Activated CD4-positive, alpha-beta T cell treated with anti-CD3 and anti-CD28 coated beads, Interleukin-2, amount 10 ng/mL, durations not matched to agents 7 days and 5 days (primary cell): Measurements from ENCODE around the gene MACO1. TPM values are rescaled to one million over a fixed set of nuclear protein-coding genes. Genes with fewer than 3 reads are reported as not detected.

ENCODE experiments used
- CTCF ChIA-PET: fragments of 350-600 bp; sonication (Branson Sonifier 250); formaldehyde crosslinking; loops from one replicate; lab custom pipeline; 2021; ENCODE audit warnings: antibody characterized with exemption; lab: Charles Lee
- POLR2A ChIA-PET: fragments of 350-600 bp; sonication (Branson Sonifier 250); formaldehyde crosslinking; loops from one replicate; lab custom pipeline; 2021; ENCODE audit warnings: antibody characterized with exemption; lab: Charles Lee
- DNase-seq: peaks from one replicate; pipeline ENCODE4 v3.0.0-alpha.2; 2020
- H3K27ac Mint-ChIP-seq: one replicate; pipeline ENCODE4 v1.8.0; 2021; ENCODE audit warnings: mild to moderate bottlenecking, moderate library complexity, mixed read lengths
- H3K27me3 Mint-ChIP-seq: one replicate; pipeline ENCODE4 v1.8.0; 2021; ENCODE audit warnings: mixed read lengths
- H3K36me3 Mint-ChIP-seq: one replicate; pipeline ENCODE4 v1.8.0; 2021; ENCODE audit warnings: low read depth, mixed read lengths
- H3K4me1 Mint-ChIP-seq: one replicate; pipeline ENCODE4 v1.8.0; 2021; ENCODE audit warnings: mixed read lengths
- H3K4me3 Mint-ChIP-seq: one replicate; pipeline ENCODE4 v1.8.0; 2021; ENCODE audit warnings: mild to moderate bottlenecking, moderate library complexity, mixed read lengths
- H3K9me3 Mint-ChIP-seq: one replicate; pipeline ENCODE4 v1.8.0; 2021; ENCODE audit warnings: mixed read lengths
- total RNA-seq, 2 experiments: library from RNA; stranded (reverse); gene quantifications; one replicate each; pipeline ENCODE4 v1.2.3, GENCODE V29; 2021

The MACO1 gene
- total RNA-seq, 2 experiments from 2014 or later = 18.8 to 24.9 TPM

DNA sequence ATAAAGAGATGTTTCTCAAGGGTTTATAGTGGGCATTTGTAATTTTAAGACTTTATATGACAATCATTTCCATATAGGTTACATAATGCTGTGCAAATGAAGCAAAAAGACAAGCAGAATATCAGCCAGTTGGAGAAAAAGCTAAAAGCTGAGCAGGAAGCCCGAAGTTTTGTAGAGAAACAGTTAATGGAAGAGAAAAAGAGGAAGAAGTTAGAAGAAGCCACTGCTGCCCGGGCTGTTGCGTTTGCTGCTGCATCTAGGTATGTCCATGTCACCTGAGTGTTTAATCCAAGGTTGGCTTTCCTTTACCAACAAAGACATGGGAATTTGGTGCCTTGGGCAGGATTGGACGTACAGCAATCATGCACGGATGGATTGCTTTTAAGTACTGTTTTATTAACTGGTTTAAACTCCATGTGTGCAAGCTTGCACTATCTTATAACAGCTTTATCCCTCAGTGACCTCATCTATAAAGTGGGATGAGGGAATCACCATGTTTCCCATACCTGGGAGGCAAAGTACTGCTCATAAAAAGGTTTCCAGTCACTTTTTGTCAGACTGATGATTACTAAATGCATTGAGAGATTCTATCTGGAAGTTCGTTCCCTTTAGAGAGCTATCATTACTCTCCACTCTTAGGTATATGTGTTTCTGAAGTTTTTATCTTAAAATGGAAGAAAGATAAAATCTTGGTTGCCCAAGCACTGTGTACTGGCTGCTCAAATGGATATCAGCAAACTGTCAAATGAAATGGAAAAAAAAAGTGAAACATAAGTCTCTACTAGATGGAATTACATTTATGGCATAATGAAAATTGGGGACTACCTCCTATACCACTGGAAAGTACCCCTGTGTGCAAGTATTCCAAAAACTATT lies 55.1 kb downstream of the MACO1 start:
- ChIA-PET POLR2A (no interaction called here), CTCF (interaction anchor here (1.3 kb wide), 1 partner anchor 55 kb away, joined by 3 read pairs; the partner anchor contains the start of gene MACO1)
- Mint-ChIP-seq H3K27ac (no peak overlapping the region), H3K9me3 (no peaks in the 10 kb centered on the region), H3K27me3 (no peaks in the 10 kb centered on the region), H3K36me3 (peaks cover 44% of the 10 kb centered on the region), H3K4me3 (no peak overlapping the region), H3K4me1 (peaks cover 8% of the 10 kb centered on the region)
- no peak for DNase-seq

- CTCF ChIA-PET = interaction anchor here (1.0 to 1.8 kb wide), 3 partner anchors 11 to 56 kb away, joined by 3 to 4 read pairs (median 3); partner anchors contain the start of gene MACO1
- no peaks in the 10 kb centered on the region for H3K27me3 Mint-ChIP-seq
- POLR2A ChIA-PET = no interaction called here
- peaks cover 6% of the 10 kb centered on the region for H3K4me1 Mint-ChIP-seq
- no peaks in the 10 kb centered on the region for H3K9me3 Mint-ChIP-seq
- peaks cover 48% of the 10 kb centered on the region for H3K36me3 Mint-ChIP-seq
- no peak for DNase-seq
- H3K4me3 Mint-ChIP-seq = no peak overlapping the region
- H3K27ac Mint-ChIP-seq = no peak overlapping the region
Measured at GRCh38 chr1:25486602-25487001, 55.9 kb downstream of the MACO1 start.

GRCh38 chr1:25487628-25488027 lies 56.9 kb downstream of the MACO1 start:
- Mint-ChIP-seq H3K4me3 (no peak overlapping the region), H3K27ac (no peak overlapping the region), H3K4me1 (no peaks in the 10 kb centered on the region), H3K9me3 (no peaks in the 10 kb centered on the region), H3K27me3 (no peaks in the 10 kb centered on the region), H3K36me3 (peaks cover 49% of the 10 kb centered on the region)
- ChIA-PET POLR2A (interaction anchor here (0.6 kb wide), 1 partner anchor 952 kb away, joined by 3 read pairs; no protein-coding TSS in a partner anchor), CTCF (interaction anchor here (0.6 to 1.9 kb wide), 13 partner anchors 8 to 818 kb away, joined by 3 to 4 read pairs (median 3); partner anchors contain the start of gene MTFR1L)
- DNase-seq = peak; percentile 47

DNA sequence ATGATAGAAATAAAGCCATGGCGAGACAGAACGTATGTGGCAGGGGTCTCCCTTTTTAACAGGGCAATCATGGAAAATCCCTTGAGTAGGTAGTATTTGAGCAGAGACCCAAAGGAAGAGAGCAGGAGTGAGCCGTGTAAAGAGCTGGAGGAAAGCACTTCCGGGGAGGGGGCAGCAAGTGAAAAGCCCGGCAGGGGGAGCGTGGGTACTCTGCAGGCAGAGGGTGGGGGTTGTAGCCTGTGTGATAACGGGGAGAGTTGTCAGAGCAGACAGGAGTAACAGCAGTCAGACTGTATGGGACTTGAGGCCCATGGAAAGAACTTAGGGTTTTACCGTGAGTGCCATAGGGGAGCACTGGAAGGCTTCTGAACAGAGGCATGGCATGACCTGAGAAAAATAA lies 61.6 kb downstream of the MACO1 start:
- Mint-ChIP-seq H3K27me3 (no peaks in the 10 kb centered on the region), H3K36me3 (peaks cover 36% of the 10 kb centered on the region), H3K4me1 (peaks cover 1% of the 10 kb centered on the region), H3K4me3 (no peak overlapping the region), H3K27ac (no peak overlapping the region), H3K9me3 (no peaks in the 10 kb centered on the region)
- ChIA-PET CTCF (interaction anchor here (0.6 kb wide), 1 partner anchor 627 kb away, joined by 3 read pairs; no protein-coding TSS in a partner anchor), POLR2A (no interaction called here)
- no peak for DNase-seq

DNA sequence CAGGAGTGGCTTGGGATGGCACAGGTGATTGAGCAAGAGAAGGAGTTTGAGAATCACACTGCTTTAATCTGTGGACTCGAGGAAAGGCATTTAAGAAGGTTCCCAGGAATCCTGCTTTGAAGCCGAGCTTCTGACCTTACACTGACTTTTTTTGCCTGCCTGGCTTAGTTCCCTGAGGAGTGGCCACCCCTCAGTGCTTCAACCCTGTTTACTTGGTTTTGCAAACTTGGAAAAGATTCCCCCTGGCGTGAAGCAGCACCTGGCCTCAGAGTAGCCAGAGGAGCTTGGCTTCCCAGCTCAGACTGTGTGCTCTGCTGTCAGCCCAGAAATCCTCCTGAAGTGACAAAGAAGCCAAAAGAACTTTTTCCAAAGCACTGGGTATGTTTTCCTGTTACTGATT lies 64.3 kb downstream of the MACO1 start:
- H3K36me3 Mint-ChIP-seq = peaks cover 40% of the 10 kb centered on the region
- H3K27ac Mint-ChIP-seq = no peak overlapping the region
- no peak overlapping the region for H3K4me3 Mint-ChIP-seq
- ChIA-PET CTCF (interaction anchor here (0.5 to 0.6 kb wide), 2 partner anchors 118 to 126 kb away, joined by 3 read pairs; no protein-coding TSS in a partner anchor), POLR2A (no interaction called here)
- H3K9me3 Mint-ChIP-seq = no peaks in the 10 kb centered on the region
- no peaks in the 10 kb centered on the region for H3K27me3 Mint-ChIP-seq
- peaks cover 8% of the 10 kb centered on the region for H3K4me1 Mint-ChIP-seq
- DNase-seq = no peak

DNA sequence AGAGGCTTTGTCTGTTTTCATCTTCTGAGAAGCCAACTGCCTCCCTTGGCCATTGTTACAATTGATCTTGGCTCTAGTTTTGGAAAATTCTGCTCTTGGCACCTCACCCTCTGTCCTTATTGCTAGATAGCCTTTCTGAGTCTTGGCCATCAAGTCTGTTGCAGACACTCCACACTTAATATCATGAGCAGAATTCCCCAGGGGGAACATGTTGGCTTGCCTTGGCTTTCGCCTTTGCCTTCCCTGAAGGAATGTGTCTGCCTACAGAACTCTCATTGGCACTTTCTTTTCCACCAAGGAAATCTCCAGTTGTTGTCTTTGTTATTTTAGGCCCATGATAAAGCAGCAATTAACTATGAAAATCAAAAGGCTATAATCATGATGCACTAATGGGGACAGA lies 70.0 kb downstream of the MACO1 start:
- Mint-ChIP-seq H3K9me3 (no peaks in the 10 kb centered on the region), H3K36me3 (peaks cover 19% of the 10 kb centered on the region), H3K27ac (no peak overlapping the region), H3K27me3 (no peaks in the 10 kb centered on the region), H3K4me1 (peaks cover 15% of the 10 kb centered on the region), H3K4me3 (no peak overlapping the region)
- DNase-seq = no peak
- ChIA-PET POLR2A (no interaction called here), CTCF (no interaction called here)

DNA sequence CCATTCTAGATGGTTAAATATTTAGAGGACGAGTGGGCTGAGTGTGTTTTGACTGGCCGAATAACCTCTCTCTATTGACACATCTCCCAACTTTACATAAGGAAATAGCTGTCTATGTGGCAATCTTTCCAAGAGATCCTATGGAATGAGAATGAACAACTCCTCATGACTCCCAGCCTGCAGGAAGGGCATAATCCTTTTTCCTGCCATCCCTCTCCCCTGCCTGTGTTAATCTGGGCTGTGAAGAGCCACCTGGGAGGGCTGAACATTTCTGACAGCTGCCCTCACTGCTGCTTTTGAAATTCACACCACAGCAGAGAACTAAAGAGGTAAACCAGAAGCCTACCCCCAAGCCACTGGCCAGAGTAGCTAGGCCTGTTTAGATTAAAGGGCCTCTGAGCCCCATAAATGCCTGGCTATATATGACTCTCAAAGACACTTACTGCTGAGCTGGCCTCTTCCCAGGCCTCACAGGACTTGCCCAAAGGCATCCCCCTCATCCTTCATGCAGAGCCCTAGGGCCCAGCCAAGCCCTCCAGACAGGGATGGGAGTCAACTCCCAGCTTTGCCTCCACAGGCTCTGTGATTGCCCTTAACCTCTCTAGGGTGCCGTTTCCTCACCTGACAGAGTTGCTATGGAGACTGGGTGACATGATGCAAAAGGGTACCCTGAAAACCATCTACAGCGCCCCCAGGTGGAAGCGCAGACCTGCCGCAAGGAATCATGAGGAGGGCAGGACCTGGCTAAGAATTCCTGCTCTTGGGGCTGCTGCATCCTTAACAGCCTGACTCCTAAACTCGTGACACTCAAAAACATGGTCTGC lies 70.8 kb downstream of the MACO1 start:
- H3K9me3 Mint-ChIP-seq = no peaks in the 10 kb centered on the region
- POLR2A ChIA-PET = no interaction called here
- peaks cover 23% of the 10 kb centered on the region for H3K4me1 Mint-ChIP-seq
- peaks cover 19% of the 10 kb centered on the region for H3K36me3 Mint-ChIP-seq
- no peak overlapping the region for H3K27ac Mint-ChIP-seq
- H3K4me3 Mint-ChIP-seq = no peak overlapping the region
- peak; percentile 27 for DNase-seq
- CTCF ChIA-PET = interaction anchor here (1.0 to 1.3 kb wide), 2 partner anchors 15 to 70 kb away, joined by 3 to 4 read pairs; no protein-coding TSS in a partner anchor
- H3K27me3 Mint-ChIP-seq = no peaks in the 10 kb centered on the region

DNA sequence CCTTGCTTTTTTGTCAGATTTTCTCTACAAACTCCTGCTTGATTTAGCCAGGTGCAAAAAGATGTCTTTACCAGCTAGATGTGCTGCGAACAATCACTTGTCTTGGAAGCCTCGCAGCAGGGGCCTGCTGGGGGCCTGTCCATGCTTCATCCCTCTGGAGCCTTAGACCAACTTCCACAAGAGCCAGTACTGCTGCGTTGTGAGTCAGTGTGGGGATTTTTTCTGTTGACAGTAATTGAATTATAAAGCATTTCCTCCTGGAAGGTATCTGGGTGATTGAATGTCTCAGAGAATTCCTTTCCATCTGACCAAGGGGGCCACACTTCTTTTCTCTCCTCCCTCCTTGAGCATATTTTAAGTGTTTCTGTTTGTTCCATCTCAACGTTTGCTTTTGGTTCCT lies 72.3 kb downstream of the MACO1 start:
- Mint-ChIP-seq H3K27me3 (no peaks in the 10 kb centered on the region), H3K9me3 (no peaks in the 10 kb centered on the region), H3K36me3 (peaks cover 13% of the 10 kb centered on the region), H3K4me1 (peaks cover 26% of the 10 kb centered on the region), H3K27ac (no peak overlapping the region), H3K4me3 (no peak overlapping the region)
- ChIA-PET POLR2A (no interaction called here), CTCF (interaction anchor here (0.6 to 1.5 kb wide), 2 partner anchors 16 to 223 kb away, joined by 3 read pairs; no protein-coding TSS in a partner anchor)
- no peak for DNase-seq

DNA sequence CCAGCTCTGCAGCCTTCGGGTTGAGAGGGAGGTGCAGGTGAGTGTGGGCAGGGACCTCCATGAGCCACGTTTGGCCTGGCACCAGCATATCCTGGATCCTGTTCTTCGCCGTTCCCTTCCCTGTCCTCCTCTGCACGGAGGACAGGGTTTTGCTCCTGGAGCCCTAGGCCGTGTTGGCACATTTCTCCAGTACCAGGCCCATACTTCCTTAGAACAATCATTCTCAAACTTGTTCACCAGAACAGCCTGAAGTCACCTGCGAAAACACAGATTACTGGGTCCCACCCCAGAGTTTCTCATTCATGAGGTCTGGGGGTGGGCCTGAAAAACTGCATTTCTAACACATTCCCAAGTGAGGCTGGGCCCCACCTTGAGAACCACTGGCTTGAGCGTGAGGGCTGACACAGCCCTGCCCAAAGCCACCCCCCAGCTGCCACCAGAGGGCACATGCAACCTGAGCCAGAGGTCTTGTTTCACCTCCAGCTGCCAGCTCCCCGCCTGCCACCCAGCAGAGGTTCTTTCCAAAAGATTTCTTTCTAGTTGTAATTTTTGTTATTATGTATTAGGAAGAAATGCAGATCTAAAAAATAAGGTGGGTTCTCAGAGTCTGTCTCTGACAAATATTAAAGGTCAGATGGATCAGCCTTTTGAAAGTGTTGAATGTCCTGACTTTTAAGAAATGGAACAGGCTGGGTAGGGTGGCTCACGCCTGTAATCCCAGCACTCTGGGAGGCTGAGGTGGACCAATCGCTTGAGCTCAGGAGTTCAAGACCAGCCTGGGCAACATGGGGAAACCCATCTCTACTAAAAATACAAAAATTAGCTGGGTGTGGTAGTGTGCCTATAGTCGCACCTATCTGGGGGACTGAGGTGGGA lies 73.1 kb downstream of the MACO1 start:
- H3K27me3 Mint-ChIP-seq = peaks cover 2% of the 10 kb centered on the region
- ChIA-PET CTCF (interaction anchor here (0.6 to 1.8 kb wide), 5 partner anchors 9 to 288 kb away, joined by 3 to 5 read pairs (median 3); no protein-coding TSS in a partner anchor), POLR2A (no interaction called here)
- peak; percentile 80 for DNase-seq
- no peaks in the 10 kb centered on the region for H3K9me3 Mint-ChIP-seq
- peaks cover 25% of the 10 kb centered on the region for H3K4me1 Mint-ChIP-seq
- H3K4me3 Mint-ChIP-seq = no peak overlapping the region
- H3K36me3 Mint-ChIP-seq = peaks cover 5% of the 10 kb centered on the region
- H3K27ac Mint-ChIP-seq = no peak overlapping the region

DNA sequence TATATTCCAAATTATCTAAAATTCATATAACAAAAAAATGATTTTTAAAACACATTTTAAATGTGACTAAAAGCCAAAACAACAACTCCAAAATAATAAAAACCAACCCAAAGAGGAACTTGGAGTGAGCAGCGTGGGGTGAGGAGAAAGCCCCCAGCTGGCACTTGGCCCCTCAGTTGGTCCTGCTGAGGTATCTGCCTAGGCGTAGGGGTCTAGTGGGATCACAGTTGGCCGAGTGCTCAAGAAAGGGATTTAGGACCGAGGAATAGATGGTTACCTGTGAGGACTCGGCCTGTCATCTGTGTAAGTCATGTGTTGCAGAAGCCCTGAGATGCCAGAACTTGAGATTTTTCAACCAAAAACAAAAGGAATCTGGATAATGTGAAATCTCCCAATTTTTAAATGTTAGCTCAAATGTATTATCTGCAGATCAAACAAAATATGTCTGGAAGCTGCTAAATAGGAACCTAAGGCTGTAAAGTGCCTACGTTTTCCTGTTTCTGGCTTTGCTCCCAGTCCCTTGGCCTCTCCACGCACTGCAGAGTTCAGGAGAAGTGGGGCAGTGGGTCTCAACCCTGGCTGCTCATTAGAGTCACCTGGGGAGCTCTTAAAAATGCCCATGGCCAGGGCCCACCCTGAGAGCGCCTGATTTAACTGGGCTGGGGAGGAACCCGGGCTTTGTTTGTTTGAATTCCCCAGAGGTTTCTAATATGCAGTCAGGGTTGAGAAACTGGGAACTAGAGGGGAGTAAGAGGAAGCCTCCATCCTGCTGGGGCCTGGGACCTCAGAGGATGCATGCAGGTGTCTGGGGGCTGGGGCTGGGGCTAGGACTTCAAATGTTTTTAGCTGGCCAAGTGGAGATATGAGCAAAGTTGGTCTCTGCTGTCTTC lies 74.3 kb downstream of the MACO1 start:
- peaks cover 25% of the 10 kb centered on the region for H3K4me1 Mint-ChIP-seq
- DNase-seq = no peak
- ChIA-PET POLR2A (no interaction called here), CTCF (interaction anchor here (1.3 to 1.8 kb wide), 3 partner anchors 8 to 287 kb away, joined by 3 to 5 read pairs (median 4); no protein-coding TSS in a partner anchor)
- peaks cover 2% of the 10 kb centered on the region for H3K27me3 Mint-ChIP-seq
- peaks cover 2% of the 10 kb centered on the region for H3K36me3 Mint-ChIP-seq
- no peaks in the 10 kb centered on the region for H3K9me3 Mint-ChIP-seq
- H3K27ac Mint-ChIP-seq = peak overlapping the region; percentile 19
- no peak overlapping the region for H3K4me3 Mint-ChIP-seq
